Measurements from ENCODE around the gene C1GALT1.
"Not testable (repeated sequence)": the region's sequence is repeated elsewhere in the genome, so short reads cannot be mapped to it uniquely, and the experiment has no call there.

Gene C1GALT1

DNA sequence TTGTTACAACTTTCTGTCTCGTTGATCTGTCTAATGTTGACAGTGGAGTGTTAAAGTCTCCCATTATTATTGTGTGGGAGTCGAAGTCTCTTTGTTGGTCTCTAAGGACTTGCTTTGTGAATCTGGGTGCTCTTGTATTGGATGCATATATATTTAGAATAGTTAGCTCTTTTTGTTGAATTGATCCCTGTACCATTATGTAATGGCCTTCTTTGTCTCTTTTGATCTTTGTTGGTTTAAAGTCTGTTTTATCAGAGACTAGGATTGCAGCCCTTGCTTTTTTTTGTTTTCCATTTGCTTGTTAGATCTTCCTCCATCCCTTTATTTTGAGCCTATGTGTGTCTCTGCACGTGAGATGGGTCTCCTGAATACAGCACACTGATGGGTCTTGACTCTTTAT is 17.2 kb downstream of the C1GALT1 start:
- not testable (repeated sequence) for H3K4me3 ChIP-seq (ENCODE audit: insufficient read depth, low read depth, low read length); H3K27me3 ChIP-seq (ENCODE audit: control insufficient read depth, insufficient read depth, low read length, poor library complexity, severe bottlenecking); H3K4me1 ChIP-seq (ENCODE audit: control insufficient read depth, insufficient read depth, low read length); H3K27ac ChIP-seq (ENCODE audit: insufficient read depth, low read depth, low read length, poor library complexity, severe bottlenecking); H3K9me3 ChIP-seq (ENCODE audit: control insufficient read depth, low read length); H3K36me3 ChIP-seq (ENCODE audit: control insufficient read depth, insufficient read depth, low read length)
- WGBS, 2 experiments: 96 to 100% methylated on average over 2 to 3 of the region's 3 CpGs

DNA sequence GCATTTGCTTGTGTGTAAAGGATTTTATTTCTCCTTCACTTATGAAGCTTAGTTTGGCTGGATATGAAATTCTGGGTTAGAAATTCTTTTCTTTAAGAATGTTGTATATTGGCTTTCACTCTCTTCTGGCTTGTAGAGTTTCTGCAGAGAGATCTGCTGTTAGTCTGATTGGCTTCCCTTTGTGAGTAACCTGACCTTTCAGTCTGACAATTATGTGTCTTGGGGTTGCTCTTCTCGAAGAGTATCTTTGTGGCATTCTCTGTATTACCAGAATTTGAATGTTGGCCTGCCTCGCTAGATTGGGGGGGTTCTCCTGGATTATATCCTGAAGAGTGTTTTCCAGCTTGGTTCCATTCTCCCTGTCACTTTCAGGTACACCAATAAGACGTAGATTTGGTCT is 17.9 kb downstream of the C1GALT1 start:
- 85 to 87% methylated on average over 3 of the region's 3 CpGs for WGBS, 2 experiments

DNA sequence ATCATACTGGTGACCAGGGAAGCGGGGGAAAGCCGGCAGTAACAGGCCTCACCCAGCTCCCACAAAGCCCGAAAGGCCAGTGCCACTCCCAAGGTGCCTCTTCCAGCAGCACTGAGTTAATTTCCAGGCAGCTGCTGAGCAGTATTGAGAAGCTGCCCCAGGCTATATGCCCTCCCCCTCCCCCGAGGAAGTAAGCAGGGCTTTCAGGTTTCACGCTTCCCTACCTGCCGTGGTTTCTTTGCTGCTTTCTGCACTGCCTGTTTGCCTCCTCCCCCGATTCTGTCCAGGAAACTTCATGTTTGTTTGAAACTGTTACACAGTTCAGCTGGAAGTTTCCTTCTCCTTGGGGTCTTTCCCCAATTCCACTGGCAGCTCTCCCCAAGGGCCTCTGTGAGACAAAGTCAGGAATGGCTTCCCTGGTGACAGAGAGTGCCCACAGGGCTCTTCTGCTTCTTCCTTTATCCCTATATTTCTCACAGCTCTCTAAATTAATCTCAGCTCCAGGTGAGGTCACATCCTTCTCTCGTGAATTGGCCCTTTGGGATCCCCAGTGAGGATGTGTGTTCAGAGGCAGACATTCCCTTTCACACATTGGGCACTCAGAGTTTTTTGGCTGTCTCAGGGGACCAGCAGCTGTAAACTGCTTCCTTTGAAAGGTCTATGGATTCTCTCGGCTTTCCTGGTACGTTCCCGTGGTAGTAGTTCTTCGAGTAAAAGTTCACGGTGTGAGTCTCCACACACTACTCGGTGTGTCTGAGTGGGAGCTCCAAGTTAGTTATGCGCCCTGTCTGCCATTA is 19.4 kb downstream of the C1GALT1 start:
- Histone ChIP-seq H3K4me3 (ENCODE audit: insufficient read depth, low read depth, low read length) (no peak overlapping the region), H3K36me3 (ENCODE audit: control insufficient read depth, insufficient read depth, low read length) (no peaks in the 10 kb centered on the region), H3K27me3 (ENCODE audit: control insufficient read depth, insufficient read depth, low read length, poor library complexity, severe bottlenecking) (no peaks in the 10 kb centered on the region), H3K9me3 (ENCODE audit: control insufficient read depth, low read length) (no peaks in the 10 kb centered on the region), H3K4me1 (ENCODE audit: control insufficient read depth, insufficient read depth, low read length) (peaks cover 5% of the 10 kb centered on the region), H3K27ac (ENCODE audit: insufficient read depth, low read depth, low read length, poor library complexity, severe bottlenecking) (peak overlapping the region; percentile 80)
- WGBS, 2 experiments: 59 to 60% methylated on average over 14 to 15 of the region's 15 CpGs

More for the DNA sequence above, 17.9 kb downstream of the C1GALT1 start:
- H3K9me3 ChIP-seq (ENCODE audit: control insufficient read depth, low read length); H3K27ac ChIP-seq (ENCODE audit: insufficient read depth, low read depth, low read length, poor library complexity, severe bottlenecking); H3K27me3 ChIP-seq (ENCODE audit: control insufficient read depth, insufficient read depth, low read length, poor library complexity, severe bottlenecking); H3K4me3 ChIP-seq (ENCODE audit: insufficient read depth, low read depth, low read length); H3K36me3 ChIP-seq (ENCODE audit: control insufficient read depth, insufficient read depth, low read length); H3K4me1 ChIP-seq (ENCODE audit: control insufficient read depth, insufficient read depth, low read length): not testable (repeated sequence)

DNA sequence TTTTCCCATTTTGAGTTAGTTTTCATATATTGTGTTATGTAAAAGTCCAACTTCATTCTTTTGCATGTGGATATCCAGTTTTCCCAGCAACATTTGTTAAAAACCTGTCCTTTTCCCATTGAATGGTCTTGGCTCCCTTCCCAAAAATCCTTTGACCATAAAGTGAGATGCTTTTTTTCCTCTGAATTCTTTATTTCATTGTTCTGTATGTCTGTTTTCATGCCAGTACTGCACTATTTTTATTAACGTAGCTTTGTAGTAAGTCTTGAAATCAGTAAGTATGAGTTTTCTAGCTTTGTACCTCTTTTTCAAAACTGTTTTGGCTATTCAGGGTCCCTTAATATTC is 20.0 kb downstream of the C1GALT1 start:
- 89% methylated on average over 1 of the region's 1 CpG; no CpG with 5 or more reads in 1 of the 2 experiments for WGBS, 2 experiments
- Histone ChIP-seq H3K9me3 (ENCODE audit: control insufficient read depth, low read length) (no peaks in the 10 kb centered on the region), H3K36me3 (ENCODE audit: control insufficient read depth, insufficient read depth, low read length) (no peaks in the 10 kb centered on the region), H3K4me3 (ENCODE audit: insufficient read depth, low read depth, low read length) (no peak overlapping the region), H3K27me3 (ENCODE audit: control insufficient read depth, insufficient read depth, low read length, poor library complexity, severe bottlenecking) (no peaks in the 10 kb centered on the region), H3K4me1 (ENCODE audit: control insufficient read depth, insufficient read depth, low read length) (peaks cover 5% of the 10 kb centered on the region), H3K27ac (ENCODE audit: insufficient read depth, low read depth, low read length, poor library complexity, severe bottlenecking) (peak overlapping the region; percentile 80)

DNA sequence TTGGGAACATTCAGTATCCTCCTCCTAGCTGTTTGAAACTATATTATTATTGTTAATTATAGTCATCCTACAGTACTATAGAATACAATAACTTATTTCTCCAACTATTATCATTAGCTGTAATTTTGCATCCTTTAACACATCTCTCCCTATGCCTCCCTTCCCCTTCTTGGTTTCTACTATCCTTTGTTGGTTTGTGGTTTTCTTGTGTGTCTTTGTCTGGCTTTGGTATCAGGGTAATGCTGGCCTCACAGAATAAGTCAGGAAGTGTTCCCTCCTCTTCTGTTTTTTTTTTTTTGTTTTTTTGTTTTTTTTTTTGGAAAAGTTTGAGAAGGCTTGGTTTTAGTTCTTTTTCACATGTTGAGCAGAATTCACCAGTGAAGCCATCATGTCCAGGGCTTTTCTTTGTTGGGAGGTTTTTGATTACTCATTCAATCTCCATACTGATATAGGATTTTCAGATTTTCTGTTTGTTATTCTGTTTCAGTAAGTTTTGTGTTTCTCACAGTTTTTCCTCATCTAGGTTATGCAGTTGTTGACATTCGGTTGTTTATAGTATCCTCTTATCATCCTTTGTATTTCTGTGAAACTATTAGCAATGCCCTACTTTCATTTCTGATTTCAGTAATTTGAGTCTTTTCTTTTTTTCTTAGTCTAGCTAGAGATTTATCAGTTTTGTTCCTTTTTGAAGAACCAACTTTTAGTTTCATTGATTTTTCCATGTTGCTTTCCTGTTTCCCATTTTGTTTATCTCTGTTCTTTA is 21.6 kb downstream of the C1GALT1 start:
- WGBS, 2 experiments: 100% methylated on average over 1 of the region's 1 CpG; no CpG with 5 or more reads in 1 of the 2 experiments
- H3K4me3 ChIP-seq (ENCODE audit: insufficient read depth, low read depth, low read length): no peak overlapping the region
- H3K9me3 ChIP-seq (ENCODE audit: control insufficient read depth, low read length): no peaks in the 10 kb centered on the region
- no peaks in the 10 kb centered on the region for H3K36me3 ChIP-seq (ENCODE audit: control insufficient read depth, insufficient read depth, low read length)
- H3K4me1 ChIP-seq (ENCODE audit: control insufficient read depth, insufficient read depth, low read length): peaks cover 5% of the 10 kb centered on the region
- H3K27me3 ChIP-seq (ENCODE audit: control insufficient read depth, insufficient read depth, low read length, poor library complexity, severe bottlenecking): no peaks in the 10 kb centered on the region
- no peak overlapping the region for H3K27ac ChIP-seq (ENCODE audit: insufficient read depth, low read depth, low read length, poor library complexity, severe bottlenecking)

DNA sequence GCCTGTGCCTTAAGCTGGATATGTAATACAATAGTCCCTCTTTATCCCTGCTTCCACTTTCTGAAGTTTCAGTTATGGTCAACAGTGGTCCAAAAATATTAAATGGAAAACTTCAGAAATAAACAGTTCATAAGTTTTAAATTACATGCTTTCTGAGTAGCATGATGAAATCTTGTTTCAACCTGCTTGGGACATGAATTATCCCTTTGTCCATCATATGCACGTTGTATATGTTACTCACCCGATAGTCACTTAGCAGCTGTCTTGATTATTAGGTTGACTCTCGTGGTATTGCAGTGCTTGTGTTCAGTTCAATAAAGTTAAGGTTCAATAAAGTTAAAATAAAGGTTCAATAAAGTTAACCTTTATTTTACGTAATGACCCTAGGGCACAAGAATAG is 25.5 kb downstream of the C1GALT1 start:
- no peaks in the 10 kb centered on the region for H3K9me3 ChIP-seq (ENCODE audit: control insufficient read depth, low read length)
- no peaks in the 10 kb centered on the region for H3K27me3 ChIP-seq (ENCODE audit: control insufficient read depth, insufficient read depth, low read length, poor library complexity, severe bottlenecking)
- 94 to 96% methylated on average over 3 of the region's 4 CpGs for WGBS, 2 experiments
- peaks cover 9% of the 10 kb centered on the region for H3K4me1 ChIP-seq (ENCODE audit: control insufficient read depth, insufficient read depth, low read length)
- H3K27ac ChIP-seq (ENCODE audit: insufficient read depth, low read depth, low read length, poor library complexity, severe bottlenecking): no peak overlapping the region
- H3K4me3 ChIP-seq (ENCODE audit: insufficient read depth, low read depth, low read length): no peak overlapping the region
- H3K36me3 ChIP-seq (ENCODE audit: control insufficient read depth, insufficient read depth, low read length): no peaks in the 10 kb centered on the region

DNA sequence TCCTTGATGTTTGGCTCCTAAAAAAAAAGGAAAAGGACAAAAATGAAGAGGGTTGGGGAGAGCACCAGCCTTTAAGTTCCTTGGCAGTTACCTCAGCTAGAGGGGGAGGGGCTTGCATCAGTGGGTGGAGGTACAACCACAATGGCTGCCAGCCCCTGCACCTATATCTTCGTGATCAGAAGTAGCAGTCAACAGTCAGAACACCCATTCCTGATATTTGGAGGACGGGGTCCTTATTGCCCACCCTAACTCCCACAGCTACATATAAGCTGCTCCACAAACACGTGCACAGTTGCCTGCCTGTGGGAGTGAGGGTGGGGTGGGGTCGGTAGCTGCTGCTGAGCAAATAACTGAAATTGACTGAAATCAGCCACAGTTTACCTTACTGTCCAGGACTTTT is 26.2 kb downstream of the C1GALT1 start:
- H3K9me3 ChIP-seq (ENCODE audit: control insufficient read depth, low read length): no peaks in the 10 kb centered on the region
- no peak overlapping the region for H3K4me3 ChIP-seq (ENCODE audit: insufficient read depth, low read depth, low read length)
- 27 to 42% methylated on average over 3 to 4 of the region's 4 CpGs for WGBS, 2 experiments
- H3K27ac ChIP-seq (ENCODE audit: insufficient read depth, low read depth, low read length, poor library complexity, severe bottlenecking): no peak overlapping the region
- H3K36me3 ChIP-seq (ENCODE audit: control insufficient read depth, insufficient read depth, low read length): no peaks in the 10 kb centered on the region
- H3K27me3 ChIP-seq (ENCODE audit: control insufficient read depth, insufficient read depth, low read length, poor library complexity, severe bottlenecking): no peaks in the 10 kb centered on the region
- H3K4me1 ChIP-seq (ENCODE audit: control insufficient read depth, insufficient read depth, low read length): peaks cover 9% of the 10 kb centered on the region

DNA sequence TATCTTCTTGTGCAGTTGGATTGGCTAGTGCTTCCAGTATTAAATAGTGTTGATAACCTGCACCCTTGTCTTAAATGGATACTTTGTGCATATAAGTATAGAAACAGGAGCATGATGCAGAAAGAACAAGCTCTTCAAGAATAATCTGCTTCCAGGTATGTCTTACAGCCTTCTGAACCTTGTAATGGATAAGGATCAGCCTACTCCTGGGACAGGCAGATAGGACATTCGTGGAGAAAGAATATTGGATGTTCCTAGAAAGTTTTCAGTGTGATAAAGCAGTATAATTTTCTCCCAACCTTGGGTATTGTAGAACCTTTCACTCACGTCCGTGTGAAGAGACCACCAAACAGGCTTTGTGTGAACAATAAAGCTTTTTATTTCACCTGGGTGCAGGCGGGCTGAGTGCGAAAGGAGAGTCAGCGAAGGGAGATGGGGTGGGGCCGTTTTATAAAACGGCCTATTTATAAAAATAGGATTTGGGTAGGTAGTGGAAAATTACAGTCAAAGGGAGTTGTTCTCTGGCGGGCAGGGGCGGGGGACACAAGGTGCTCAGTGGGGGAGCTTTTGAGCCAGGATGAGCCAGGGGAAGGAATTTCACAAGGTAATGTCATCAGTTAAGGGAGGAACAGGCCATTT is 27.2 kb downstream of the C1GALT1 start:
- no peaks in the 10 kb centered on the region for H3K27me3 ChIP-seq (ENCODE audit: control insufficient read depth, insufficient read depth, low read length, poor library complexity, severe bottlenecking)
- H3K4me1 ChIP-seq (ENCODE audit: control insufficient read depth, insufficient read depth, low read length): peaks cover 9% of the 10 kb centered on the region
- H3K36me3 ChIP-seq (ENCODE audit: control insufficient read depth, insufficient read depth, low read length): no peaks in the 10 kb centered on the region
- H3K4me3 ChIP-seq (ENCODE audit: insufficient read depth, low read depth, low read length): no peak overlapping the region
- H3K9me3 ChIP-seq (ENCODE audit: control insufficient read depth, low read length): no peaks in the 10 kb centered on the region
- no peak overlapping the region for H3K27ac ChIP-seq (ENCODE audit: insufficient read depth, low read depth, low read length, poor library complexity, severe bottlenecking)
- 29 to 30% methylated on average over 10 of the region's 10 CpGs for WGBS, 2 experiments

DNA sequence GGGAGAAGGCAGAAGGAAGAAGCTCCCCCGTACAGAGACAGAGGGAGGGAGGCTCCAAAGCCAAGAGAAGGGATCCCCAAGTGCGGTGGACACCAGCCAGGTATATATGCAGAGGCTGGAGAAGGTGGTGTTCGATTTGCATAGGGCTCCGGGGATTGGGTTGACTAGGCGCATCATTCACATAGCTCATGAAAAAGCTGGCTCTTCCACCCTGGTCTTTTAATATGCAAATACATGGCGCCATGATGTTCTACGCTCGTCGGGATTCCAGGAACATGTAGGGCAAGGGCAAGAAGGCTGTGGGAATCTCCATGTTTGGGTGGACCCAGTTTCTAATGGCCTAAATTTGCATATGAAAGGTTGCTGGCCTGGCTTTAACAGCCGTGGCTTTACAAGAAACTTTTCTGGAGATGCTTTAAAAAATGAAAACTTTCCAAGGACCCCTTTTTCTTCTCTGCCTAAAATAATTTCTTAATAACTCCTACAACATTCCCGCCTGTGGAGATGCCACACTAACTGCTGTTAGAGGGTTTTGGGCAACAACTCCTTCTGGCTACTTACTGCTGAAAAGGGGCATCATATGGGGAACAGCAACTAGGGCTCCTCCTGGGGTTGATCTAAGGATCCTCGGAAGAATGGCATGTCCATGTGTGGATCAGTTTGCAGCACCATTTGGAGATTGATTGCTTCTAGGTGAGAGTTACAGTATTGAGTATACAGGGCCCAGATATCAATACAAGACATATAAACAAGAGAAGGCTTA is 28.3 kb downstream of the C1GALT1 start:
- 26 to 29% methylated on average over 12 of the region's 12 CpGs for WGBS, 2 experiments
- Histone ChIP-seq H3K4me3 (ENCODE audit: insufficient read depth, low read depth, low read length) (no peak overlapping the region), H3K9me3 (ENCODE audit: control insufficient read depth, low read length) (no peaks in the 10 kb centered on the region), H3K27ac (ENCODE audit: insufficient read depth, low read depth, low read length, poor library complexity, severe bottlenecking) (no peak overlapping the region), H3K36me3 (ENCODE audit: control insufficient read depth, insufficient read depth, low read length) (no peaks in the 10 kb centered on the region), H3K4me1 (ENCODE audit: control insufficient read depth, insufficient read depth, low read length) (peaks cover 9% of the 10 kb centered on the region), H3K27me3 (ENCODE audit: control insufficient read depth, insufficient read depth, low read length, poor library complexity, severe bottlenecking) (no peaks in the 10 kb centered on the region)

Data from ectodermal cell (in vitro differentiated cells).